PFSK-1 (cell line): ENCODE data around the gene ATP10A.

Source experiments
- REST ChIP-seq, 2 experiments: IDR thresholded peaks; 2 replicates each; pipeline versions ENCODE4 v1.6.1 to v1.8.0; 2011 to 2012; ENCODE audit warnings: low read depth in 2 of 2, low read length in 2 of 2, control low read depth in 1 of 2, inconsistent platforms in 1 of 2, mild to moderate bottlenecking in 1 of 2, moderate library complexity in 1 of 2; ENCODE audit not compliant: insufficient read depth in 1 of 2
- SIN3A ChIP-seq: IDR thresholded peaks from 2 replicates; pipeline ENCODE4 v1.6.1; 2012; ENCODE audit warnings: mild to moderate bottlenecking, low read length, moderate library complexity, borderline replicate concordance; ENCODE audit not compliant: insufficient read depth

- no peak for TF ChIP-seq SIN3A
- TF ChIP-seq REST (IDR thresholded peaks at IDR 0.05; ENCODE audit: insufficient read depth in 1 of 2, low read depth in 2 of 2, low read length in 2 of 2): no peak
Measured at GRCh38 chr15:25848325-25848724, 14.8 kb downstream of the ATP10A start.
